Heart left ventricle (tissue), 13 donors: ENCODE results near the gene USE1.

Source experiments
- CTCF ChIP-seq, 12 donors: fragments of 200-600 bp; sonication (generic) in 4 of 12; IDR thresholded peaks; one replicate each; pipeline versions ENCODE4 v1.5.0 to v1.8.0; 2018 to 2022; ENCODE audit warnings: antibody characterized with exemption in 12 of 12, mild to moderate bottlenecking in 5 of 12
- POLR2A ChIP-seq, 2 donors: fragments of 450-650 bp; IDR thresholded peaks; one replicate each; pipeline ENCODE4 v1.6.1; 2017; ENCODE audit warnings: antibody characterized with exemption in 2 of 2, mild to moderate bottlenecking in 2 of 2, moderate library complexity in 2 of 2
- donor health status: ischemic (EF 13 %, LVEDD 7.1; RV severe dilation, severe dysfunction).
- donor health status: DM: no; HTN: yes; CAD: no.
- donor health status: DM: no; HTN: no; CAD: no.
- donor health status: ischemic (EF 25% LVEDD 6.9; RV normal size, moderate dysfunction).
- donor health status: ischemic (EF 25% LVEDD 5.7; RV mildly dilated, moderate dysfunction).
- donor health status: ischemic (EF 35%, LVEDD 5.7; RV mildly dilated, moderate dysfunction).
- donor health status: nonischemic (EF 11% LVEDD 7.7; RV severe dilation, severe dysfunction).
- donor health status: DM: yes; HTN: yes; CAD: no.
- donor health status: PGD.
- donor health status: ischemic (EF 29% LVEDD 5.4; RV normal size, mild dysfunction).
- donor health status: nonischemic (EF 23%, LVEDD 6.1; RV moderate dilation, normal function).

DNA sequence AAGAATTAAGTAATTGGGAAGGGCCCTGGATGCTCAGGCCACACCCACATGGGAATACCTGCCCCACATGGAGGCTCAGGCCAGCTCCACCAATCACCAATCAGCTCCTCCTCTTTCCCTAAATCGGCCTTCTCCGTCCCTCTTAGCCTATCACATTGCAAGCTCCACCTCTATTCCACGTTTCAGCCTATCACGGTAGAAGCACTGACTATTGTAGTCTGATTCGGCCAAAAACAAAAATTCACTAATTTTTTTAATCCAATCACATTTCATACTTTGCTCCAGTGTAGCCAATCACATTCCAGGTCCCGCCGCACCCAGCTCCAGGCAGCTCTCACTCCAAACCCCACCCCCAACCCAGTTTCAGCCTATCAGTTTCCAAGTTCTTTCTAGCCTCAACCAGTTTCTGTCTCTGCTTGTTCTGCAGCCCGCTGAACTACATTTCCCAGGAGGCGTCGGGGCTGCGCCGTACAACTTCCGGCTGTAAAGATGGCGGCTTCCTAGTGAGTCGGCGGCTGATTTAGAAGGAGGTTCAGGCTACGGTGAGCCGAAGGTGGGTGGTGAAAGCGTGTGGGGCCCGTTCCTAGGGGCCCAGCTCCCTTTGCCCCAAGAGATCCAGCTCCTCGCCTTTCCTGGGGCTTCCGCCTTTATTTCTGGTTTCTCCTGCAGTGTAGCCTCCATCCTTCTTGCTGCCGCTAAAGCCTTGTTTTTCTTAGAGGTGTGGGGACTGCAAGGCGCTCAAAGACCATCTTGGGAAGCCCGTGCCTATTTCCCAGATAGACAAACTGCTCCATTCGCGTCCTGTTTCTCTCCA, 52.0 kb downstream of the USE1 start, which contains the start of gene BABAM1:
- no peak for TF ChIP-seq CTCF (IDR thresholded peaks at IDR 0.05)
- peak in 1 of 2 donors; percentile 46 for TF ChIP-seq POLR2A (IDR thresholded peaks at IDR 0.05)
